CD4-positive, alpha-beta T cell (primary cell): Measurements from ENCODE around the gene RUNX3. TPM values are rescaled to one million over a fixed set of nuclear protein-coding genes. Genes with fewer than 3 reads are reported as not detected.
A peak's percentile ranks its signal among the peaks of the same experiment; 100 is the strongest.
"Not testable (repeated sequence)": the region's sequence is repeated elsewhere in the genome, so short reads cannot be mapped to it uniquely, and the experiment has no call there.

Experiments used
- ATAC-seq: fragments of 200-7000 bp; cut with Tn5 transposase; one replicate; pipeline ENCODE4 v1.10.0; 2022; ENCODE audit warnings: mild to moderate bottlenecking; ENCODE audit not compliant: poor library complexity
- CTCF ChIA-PET: fragments of 350-600 bp; sonication (Branson Sonifier 250); formaldehyde crosslinking; loops from one replicate; lab custom pipeline; 2021; ENCODE audit warnings: antibody characterized with exemption, inconsistent platforms; lab: Charles Lee
- POLR2A ChIA-PET: fragments of 350-600 bp; sonication (Branson Sonifier 250); formaldehyde crosslinking; loops from one replicate; lab custom pipeline; 2021; ENCODE audit warnings: antibody characterized with exemption, inconsistent platforms; lab: Charles Lee
- DNase-seq, 14 experiments: peaks; one replicate each; pipeline ENCODE4 v3.0.0-alpha.2; 2013 to 2020; ENCODE audit warnings: mixed read lengths in 2 of 14
- H3K27ac ChIP-seq, 2 donors: one replicate each; pipeline versions ENCODE4 v1.5.1 to v1.7.0; 2013; ENCODE audit warnings: low read length in 2 of 2, low read depth in 1 of 2, mild to moderate bottlenecking in 1 of 2
- H3K27me3 ChIP-seq, 2 experiments: 1 replicate in 1 of 2; 2 replicates in 1 of 2; pipeline versions ENCODE4 v1.6.1 to v1.7.0; 2013; ENCODE audit warnings: low read length in 2 of 2, control low read depth in 1 of 2, mild to moderate bottlenecking in 1 of 2, moderate library complexity in 1 of 2; ENCODE audit not compliant: insufficient read depth in 2 of 2, control insufficient read depth in 1 of 2
- H3K36me3 ChIP-seq: one replicate; pipeline ENCODE4 v1.6.1; 2013; ENCODE audit warnings: low read length, control low read depth; ENCODE audit not compliant: insufficient read depth
- H3K4me1 ChIP-seq: one replicate; pipeline ENCODE4 v1.6.1; 2013; ENCODE audit warnings: low read length, control low read depth; ENCODE audit not compliant: insufficient read depth
- H3K4me3 ChIP-seq: one replicate; pipeline ENCODE4 v1.5.1; 2013; ENCODE audit warnings: mild to moderate bottlenecking, low read length, moderate library complexity
- H3K9me3 ChIP-seq, 2 experiments: 1 replicate in 1 of 2; 2 replicates in 1 of 2; pipeline versions ENCODE4 v1.6.1 to v1.7.0; 2013; ENCODE audit warnings: low read length in 2 of 2, mild to moderate bottlenecking in 2 of 2, control low read depth in 1 of 2, moderate library complexity in 1 of 2; ENCODE audit not compliant: control insufficient read depth in 1 of 2, insufficient read depth in 1 of 2
- H3K27ac Mint-ChIP-seq: one replicate; pipeline ENCODE4 v1.8.0; 2020; ENCODE audit warnings: mixed read lengths
- H3K27me3 Mint-ChIP-seq: one replicate; pipeline ENCODE4 v1.8.0; 2021; ENCODE audit warnings: mixed read lengths
- H3K36me3 Mint-ChIP-seq: one replicate; pipeline ENCODE4 v1.8.0; 2021; ENCODE audit warnings: low read depth, mixed read lengths
- H3K4me1 Mint-ChIP-seq: one replicate; pipeline ENCODE4 v1.8.0; 2021; ENCODE audit warnings: low read depth, mixed read lengths
- H3K4me3 Mint-ChIP-seq: one replicate; pipeline ENCODE4 v1.8.0; 2020; ENCODE audit warnings: mild to moderate bottlenecking, mixed read lengths
- H3K9me3 Mint-ChIP-seq: one replicate; pipeline ENCODE4 v1.8.0; 2020; ENCODE audit warnings: mixed read lengths
- intact Hi-C, 2 experiments: fragments of 100-400 bp; cut with DNase I in 1 of 2; cut with micrococcal nuclease in 1 of 2; formaldehyde crosslinking; loops; one replicate each; pipeline versions ENCODE4 v1.15.1 to v1.9.0; 2023 to 2025; cut with DNase I, micrococcal nuclease
- polyA plus RNA-seq, 2 donors: library from polyadenylated mRNA; unstranded; fragments of 120-200 nt; gene quantifications; one replicate each; pipeline ENCODE4 v1.2.1, GENCODE V29; 2013
- total RNA-seq, 174 experiments: library from RNA in 2 of 174; stranded (reverse) in 2 of 174; gene quantifications; one replicate each; pipeline ENCODE4 v1.2.3 and lab custom pipeline; 2021 to 2026
- TF ChIP-seq, protein P1 (sequence below): fragments of 200-600 bp; IDR thresholded peaks from one replicate; pipeline ENCODE4 v1.8.0; 2022; ENCODE audit warnings: antibody characterized with exemption, mild to moderate bottlenecking

RUNX3 gene
- 100 to 1,000 TPM; 202 to 209 TPM for total RNA-seq
- 86.9 TPM for polyA plus RNA-seq (2013, experiment 1 of 2)
- polyA plus RNA-seq (2013, experiment 2 of 2): 92.6 TPM
- 39.9 to 388 (median 178) reads per million in 172 experiments for total RNA-seq (lab: John Stamatoyannopoulos, UW)

DNA sequence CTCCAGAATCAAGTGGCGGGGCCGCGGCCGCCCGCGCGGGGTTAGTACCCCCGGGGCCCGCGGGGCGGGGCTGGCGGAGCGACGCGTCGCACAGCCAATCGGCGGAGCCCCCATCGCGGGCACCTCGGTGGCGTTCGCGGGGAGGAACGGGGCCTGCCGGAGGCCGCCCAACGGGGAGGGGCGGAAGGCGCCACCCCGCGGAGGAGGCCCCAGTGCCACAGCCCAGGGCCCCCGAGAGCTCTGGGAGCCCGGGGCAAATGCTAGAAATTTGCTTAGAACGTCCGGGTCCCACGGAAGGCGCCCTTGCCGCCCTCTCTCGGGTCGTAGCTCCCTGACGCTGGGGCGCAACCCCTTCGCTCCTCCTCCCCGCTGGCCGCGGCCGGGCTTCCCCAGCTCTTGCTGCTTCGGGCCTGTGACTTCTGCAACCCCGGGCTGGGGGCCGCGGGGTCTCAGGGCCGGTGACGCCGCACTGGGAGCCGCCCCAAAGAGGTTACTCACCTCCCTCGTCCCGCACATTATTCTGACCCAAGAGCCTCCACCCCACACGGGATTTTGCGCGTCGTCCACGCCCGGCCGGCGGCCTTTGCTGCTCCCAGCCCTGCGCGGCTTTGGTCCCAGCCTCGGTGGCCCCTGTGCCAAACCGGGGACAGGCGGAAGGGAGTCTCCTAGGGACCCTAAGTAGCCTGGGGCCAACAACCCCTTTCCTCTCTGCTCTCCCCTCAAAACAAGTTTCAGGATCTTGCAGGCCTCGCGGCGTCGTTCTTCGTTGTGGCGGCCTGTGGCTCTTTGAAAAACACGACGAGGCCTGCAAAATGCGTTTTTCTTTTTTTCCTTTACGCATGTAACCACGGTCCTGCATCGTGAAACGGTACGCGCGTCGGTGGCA is at the start of gene RUNX3:
Gene RUNX3 (minus strand): TSS at position 17 of the 886 bp plus-strand sequence. CDS start 408 bp downstream, outside the sequence.
- TF ChIP-seq, protein P1, sequence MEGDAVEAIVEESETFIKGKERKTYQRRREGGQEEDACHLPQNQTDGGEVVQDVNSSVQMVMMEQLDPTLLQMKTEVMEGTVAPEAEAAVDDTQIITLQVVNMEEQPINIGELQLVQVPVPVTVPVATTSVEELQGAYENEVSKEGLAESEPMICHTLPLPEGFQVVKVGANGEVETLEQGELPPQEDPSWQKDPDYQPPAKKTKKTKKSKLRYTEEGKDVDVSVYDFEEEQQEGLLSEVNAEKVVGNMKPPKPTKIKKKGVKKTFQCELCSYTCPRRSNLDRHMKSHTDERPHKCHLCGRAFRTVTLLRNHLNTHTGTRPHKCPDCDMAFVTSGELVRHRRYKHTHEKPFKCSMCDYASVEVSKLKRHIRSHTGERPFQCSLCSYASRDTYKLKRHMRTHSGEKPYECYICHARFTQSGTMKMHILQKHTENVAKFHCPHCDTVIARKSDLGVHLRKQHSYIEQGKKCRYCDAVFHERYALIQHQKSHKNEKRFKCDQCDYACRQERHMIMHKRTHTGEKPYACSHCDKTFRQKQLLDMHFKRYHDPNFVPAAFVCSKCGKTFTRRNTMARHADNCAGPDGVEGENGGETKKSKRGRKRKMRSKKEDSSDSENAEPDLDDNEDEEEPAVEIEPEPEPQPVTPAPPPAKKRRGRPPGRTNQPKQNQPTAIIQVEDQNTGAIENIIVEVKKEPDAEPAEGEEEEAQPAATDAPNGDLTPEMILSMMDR: peak; percentile 14
- peaks cover 67% of the 10 kb centered on the region for H3K4me1 ChIP-seq
- peak; percentile 83 to 97 (median 92) for DNase-seq
- H3K9me3 ChIP-seq: no peaks in the 10 kb centered on the region
- H3K9me3 Mint-ChIP-seq: no peaks in the 10 kb centered on the region
- peaks cover 61% of the 10 kb centered on the region for H3K4me1 Mint-ChIP-seq
- H3K27ac ChIP-seq: peak within 1 kb of the TSS; percentile 91 to 95
- ChIA-PET POLR2A (interaction anchor here (0.5 to 8.3 kb wide), 34 partner anchors 9 to 449 kb away, joined by 3 to 121 read pairs (median 4); partner anchors contain the start of genes CLIC4, RCAN3, RSRP1 and SYF2), CTCF (interaction anchor here (0.6 to 4.3 kb wide), 12 partner anchors 8 to 171 kb away, joined by 3 to 52 read pairs (median 4); no protein-coding TSS in a partner anchor)
- ATAC-seq: peak; percentile 81
- peak within 1 kb of the TSS; percentile 99 for H3K4me3 Mint-ChIP-seq
- no peaks in the 10 kb centered on the region for H3K27me3 ChIP-seq
- peak within 1 kb of the TSS; percentile 83 for H3K4me3 ChIP-seq
- H3K36me3 Mint-ChIP-seq: peaks cover 36% of the 10 kb centered on the region
- intact Hi-C loops: loop anchor here (1.0 to 5.0 kb wide), 6 partner anchors 82 to 288 kb away; partner anchors contain the start of gene SRRM1 (in 1 of the 2)
- H3K27me3 Mint-ChIP-seq: no peaks in the 10 kb centered on the region
- peaks cover 18% of the 10 kb centered on the region for H3K36me3 ChIP-seq
- peak within 1 kb of the TSS; percentile 98 for H3K27ac Mint-ChIP-seq

DNA sequence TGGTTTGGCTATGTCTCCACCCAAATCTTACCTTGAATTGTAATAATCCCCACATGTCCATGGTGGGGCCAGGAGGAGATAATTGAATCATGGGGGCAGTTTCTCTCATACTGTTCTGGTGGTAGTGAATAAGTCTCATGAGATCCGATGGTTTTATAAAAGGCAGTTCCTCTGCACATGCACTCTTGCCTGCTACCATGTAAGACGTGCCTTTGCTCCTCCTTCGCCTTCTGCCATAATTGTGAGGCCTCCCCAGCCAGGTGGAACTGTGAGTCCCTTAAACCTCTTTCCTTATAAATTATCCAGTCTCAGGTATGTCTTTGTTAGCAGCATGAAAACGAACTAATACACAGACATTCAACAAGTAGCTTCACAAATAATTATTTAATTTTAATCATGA is 49.2 kb upstream of the RUNX3 start:
- ATAC-seq: not testable (repeated sequence)

DNA sequence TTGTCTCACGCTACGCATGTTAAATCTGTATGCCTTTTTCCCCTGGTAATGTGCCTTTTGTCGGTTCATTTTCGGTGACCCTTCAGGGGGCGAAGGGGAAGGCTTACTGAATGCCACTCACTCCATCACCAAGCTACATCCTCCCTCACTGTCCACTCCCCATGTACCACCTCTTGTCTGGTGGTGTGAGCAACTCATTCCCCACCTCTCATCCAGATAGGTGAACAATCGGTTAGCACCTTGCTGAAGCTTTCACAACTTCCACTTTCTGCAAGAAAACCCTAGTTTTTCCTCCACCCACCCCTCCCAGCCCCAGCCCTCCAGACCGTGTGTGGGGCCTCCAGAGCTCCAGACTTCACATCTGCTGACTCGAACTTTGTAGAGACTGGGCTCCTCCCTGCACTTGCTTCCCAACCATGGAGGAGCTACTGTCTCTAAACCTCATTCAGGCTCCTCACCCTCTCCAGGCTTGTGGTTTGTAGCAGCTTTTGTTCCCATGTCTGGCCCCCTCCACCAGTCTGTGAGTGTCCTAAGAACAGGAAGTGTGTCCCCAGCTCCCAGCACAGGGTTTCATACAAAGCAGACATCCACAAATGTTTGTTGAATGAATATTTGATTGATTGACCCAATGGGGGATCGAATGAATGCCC is 48.4 kb upstream of the RUNX3 start:
- H3K4me3 Mint-ChIP-seq: no peak overlapping the region
- ATAC-seq: no peak

More for the DNA sequence above, 49.2 kb upstream of the RUNX3 start:
- H3K9me3 Mint-ChIP-seq, H3K4me3 Mint-ChIP-seq, H3K4me3 ChIP-seq, H3K36me3 ChIP-seq, H3K27me3 Mint-ChIP-seq, CTCF ChIA-PET, DNase-seq, H3K36me3 Mint-ChIP-seq, intact Hi-C loops, H3K27me3 ChIP-seq, H3K27ac ChIP-seq: not testable (repeated sequence)
- Histone ChIP-seq H3K4me1 (peaks cover 57% of the 10 kb centered on the region), H3K9me3 (peaks cover 6 to 24% of the 10 kb centered on the region in 2 experiments)
- peak overlapping the region; percentile 69 for H3K27ac Mint-ChIP-seq
- peaks cover 75% of the 10 kb centered on the region for H3K4me1 Mint-ChIP-seq
- POLR2A ChIA-PET: interaction anchor here (0.9 to 1.3 kb wide), 2 partner anchors 14 to 50 kb away, joined by 3 to 4 read pairs; no protein-coding TSS in a partner anchor

More for the DNA sequence above, 48.4 kb upstream of the RUNX3 start:
- Mint-ChIP-seq H3K4me1 (peaks cover 71% of the 10 kb centered on the region), H3K36me3 (no peaks in the 10 kb centered on the region), H3K27ac (peak overlapping the region; percentile 69), H3K27me3 (no peaks in the 10 kb centered on the region), H3K9me3 (peaks cover 4% of the 10 kb centered on the region)
- CTCF ChIA-PET: interaction anchor here (0.6 kb wide), 1 partner anchor 15 kb away, joined by 3 read pairs; no protein-coding TSS in a partner anchor
- no peak for DNase-seq
- Histone ChIP-seq H3K4me3 (no peak overlapping the region), H3K4me1 (peaks cover 50% of the 10 kb centered on the region), H3K9me3 (peaks cover 6 to 26% of the 10 kb centered on the region in 2 experiments), H3K27me3 (no peaks in the 10 kb centered on the region), H3K36me3 (no peaks in the 10 kb centered on the region), H3K27ac (no peak overlapping the region)
- POLR2A ChIA-PET: interaction anchor here (0.9 to 1.3 kb wide), 2 partner anchors 14 to 49 kb away, joined by 3 to 4 read pairs; no protein-coding TSS in a partner anchor
- TF ChIP-seq, protein P1: no peak
- intact Hi-C loops: no loop called here
